A549 (cell line): ENCODE data around the gene CCDC171.

Experiments used
- CEBPB ChIP-seq, 2 experiments: fragments of >200 bp in 1 of 2; sonication (Bioruptor Twin) in 1 of 2; formaldehyde crosslinking in 1 of 2; IDR thresholded peaks; 2 replicates each; pipeline ENCODE4 v1.6.1; 2012 to 2016
- EHF ChIP-seq: fragments of 250-450 bp; sonication (Bioruptor Pico); IDR thresholded peaks from 2 replicates; pipeline ENCODE4 v1.5.0; 2020; ENCODE audit warnings: mild to moderate bottlenecking
- EP300 ChIP-seq, 2 experiments: fragments of >200 bp; sonication (Bioruptor Twin); formaldehyde crosslinking; IDR thresholded peaks; 2 replicates in 1 of 2; 3 replicates in 1 of 2; pipeline ENCODE4 v1.6.1; 2016 to 2017
- ESRRA ChIP-seq: fragments of 150-350 bp; IDR thresholded peaks from 2 replicates; pipeline ENCODE4 v1.6.1; 2014; ENCODE audit warnings: mild to moderate bottlenecking, low read length, borderline replicate concordance
- HOXA7 ChIP-seq: fragments of 250-450 bp; sonication (Bioruptor Pico); IDR thresholded peaks from 2 replicates; pipeline ENCODE4 v1.5.0; 2020; ENCODE audit warnings: mild to moderate bottlenecking, moderate library complexity
- MYC ChIP-seq: IDR thresholded peaks from 2 replicates; pipeline ENCODE4 v1.6.1; 2012; ENCODE audit warnings: mild to moderate bottlenecking, inconsistent platforms, low read length, improper control_type of control experiment, borderline replicate concordance
- POLR2A ChIP-seq: IDR thresholded peaks from 2 replicates; pipeline ENCODE4 v1.6.1; 2012; ENCODE audit warnings: mild to moderate bottlenecking, low read length
- TF ChIP-seq, protein P1 (sequence below): fragments of >200 bp; sonication (Bioruptor Twin); formaldehyde crosslinking; IDR thresholded peaks from 3 replicates; pipeline ENCODE4 v1.5.1; 2016
- TF ChIP-seq, protein P2 (sequence below): fragments of 450-650 bp; IDR thresholded peaks from 2 replicates; pipeline ENCODE4 v1.6.1; 2014; ENCODE audit warnings: antibody characterized with exemption

DNA sequence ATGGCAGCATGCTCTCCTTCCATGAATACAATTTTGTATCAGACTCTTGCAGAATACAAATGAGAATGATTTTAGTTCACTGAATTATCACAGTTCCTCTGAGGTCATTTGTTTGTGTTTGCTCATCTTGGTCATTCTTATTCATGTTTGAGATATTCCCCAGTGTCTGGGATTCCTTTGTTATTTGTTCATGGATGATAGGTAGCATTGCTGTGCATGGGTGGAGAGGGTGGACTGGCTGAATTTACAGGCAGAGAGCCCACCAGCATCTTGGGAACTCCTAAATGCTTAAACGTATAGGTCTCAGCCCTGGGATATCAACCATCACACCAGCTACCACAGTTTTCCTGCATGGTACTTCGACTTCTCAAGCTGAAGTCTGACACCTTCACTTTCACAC lies 459.8 kb downstream of the CCDC171 start:
- TF ChIP-seq, protein P1, sequence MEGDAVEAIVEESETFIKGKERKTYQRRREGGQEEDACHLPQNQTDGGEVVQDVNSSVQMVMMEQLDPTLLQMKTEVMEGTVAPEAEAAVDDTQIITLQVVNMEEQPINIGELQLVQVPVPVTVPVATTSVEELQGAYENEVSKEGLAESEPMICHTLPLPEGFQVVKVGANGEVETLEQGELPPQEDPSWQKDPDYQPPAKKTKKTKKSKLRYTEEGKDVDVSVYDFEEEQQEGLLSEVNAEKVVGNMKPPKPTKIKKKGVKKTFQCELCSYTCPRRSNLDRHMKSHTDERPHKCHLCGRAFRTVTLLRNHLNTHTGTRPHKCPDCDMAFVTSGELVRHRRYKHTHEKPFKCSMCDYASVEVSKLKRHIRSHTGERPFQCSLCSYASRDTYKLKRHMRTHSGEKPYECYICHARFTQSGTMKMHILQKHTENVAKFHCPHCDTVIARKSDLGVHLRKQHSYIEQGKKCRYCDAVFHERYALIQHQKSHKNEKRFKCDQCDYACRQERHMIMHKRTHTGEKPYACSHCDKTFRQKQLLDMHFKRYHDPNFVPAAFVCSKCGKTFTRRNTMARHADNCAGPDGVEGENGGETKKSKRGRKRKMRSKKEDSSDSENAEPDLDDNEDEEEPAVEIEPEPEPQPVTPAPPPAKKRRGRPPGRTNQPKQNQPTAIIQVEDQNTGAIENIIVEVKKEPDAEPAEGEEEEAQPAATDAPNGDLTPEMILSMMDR: no peak
- TF ChIP-seq CEBPB (IDR thresholded peaks at IDR 0.05) (no peak), EP300 (IDR thresholded peaks at IDR 0.05) (no peak), HOXA7 (CRISPR knock-in tag) (no peak), MYC (no peak), ESRRA (no peak), EHF (no peak), POLR2A (no peak)
- TF ChIP-seq, protein P2, sequence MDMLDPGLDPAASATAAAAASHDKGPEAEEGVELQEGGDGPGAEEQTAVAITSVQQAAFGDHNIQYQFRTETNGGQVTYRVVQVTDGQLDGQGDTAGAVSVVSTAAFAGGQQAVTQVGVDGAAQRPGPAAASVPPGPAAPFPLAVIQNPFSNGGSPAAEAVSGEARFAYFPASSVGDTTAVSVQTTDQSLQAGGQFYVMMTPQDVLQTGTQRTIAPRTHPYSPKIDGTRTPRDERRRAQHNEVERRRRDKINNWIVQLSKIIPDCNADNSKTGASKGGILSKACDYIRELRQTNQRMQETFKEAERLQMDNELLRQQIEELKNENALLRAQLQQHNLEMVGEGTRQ: no peak
